Fibroblast of skin of abdomen (primary cell): ENCODE measurements around the gene KDSR.
A peak's percentile ranks its signal among the peaks of the same experiment; 100 is the strongest.

Experiments used
- DNase-seq: peaks from one replicate; pipeline ENCODE4 v3.0.0-alpha.2; 2013

Gene KDSR

DNA sequence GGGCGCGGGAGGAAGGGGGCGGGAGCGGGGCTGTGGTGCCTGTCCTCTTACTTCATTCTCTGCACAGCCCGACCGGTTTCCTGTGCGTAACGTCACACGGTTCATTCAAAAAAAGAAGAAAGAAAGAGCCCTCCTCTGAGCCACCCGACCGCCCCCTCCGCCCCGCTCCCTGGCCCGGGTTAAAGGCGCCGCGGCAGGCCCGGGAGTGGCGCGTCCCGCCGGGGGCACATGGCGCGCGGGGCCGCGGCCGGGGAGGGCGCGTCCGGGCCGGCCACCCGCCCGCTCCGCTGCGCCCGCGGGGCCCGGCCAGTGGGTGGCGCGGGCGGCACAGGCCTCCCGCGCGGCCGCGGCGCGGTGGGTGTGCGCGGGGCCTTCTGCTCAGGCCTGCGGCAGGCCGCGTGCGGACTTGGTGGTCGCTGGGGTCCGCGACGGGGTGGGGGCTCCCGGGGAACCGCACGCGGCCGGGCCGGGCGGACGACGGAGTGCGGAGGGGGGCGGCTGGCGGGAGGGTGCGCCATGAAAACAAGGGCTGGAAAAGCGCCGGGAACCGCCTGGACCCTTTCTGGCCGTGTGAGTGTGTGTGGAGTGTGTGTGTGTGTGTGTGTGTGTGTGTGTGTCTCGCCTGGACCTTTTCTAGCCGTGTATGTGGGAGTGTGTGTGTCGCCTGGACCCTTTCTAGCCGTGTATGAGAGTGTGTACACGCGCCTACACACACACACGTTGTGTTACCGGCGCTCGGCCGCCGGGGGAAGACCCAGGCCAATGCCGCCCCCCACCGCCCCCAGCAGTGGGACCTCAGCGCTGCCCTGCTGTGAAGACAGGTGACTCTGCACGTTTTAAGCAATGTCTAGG, 46.7 kb downstream of the KDSR start:
- peak; percentile 87 for DNase-seq

GRCh38 chr18:63319383-63320122, 47.5 kb downstream of the KDSR start, which contains the start of gene BCL2:
Gene BCL2, minus strand, starts transcription at chr18:63319769.
- no peak for DNase-seq

DNA sequence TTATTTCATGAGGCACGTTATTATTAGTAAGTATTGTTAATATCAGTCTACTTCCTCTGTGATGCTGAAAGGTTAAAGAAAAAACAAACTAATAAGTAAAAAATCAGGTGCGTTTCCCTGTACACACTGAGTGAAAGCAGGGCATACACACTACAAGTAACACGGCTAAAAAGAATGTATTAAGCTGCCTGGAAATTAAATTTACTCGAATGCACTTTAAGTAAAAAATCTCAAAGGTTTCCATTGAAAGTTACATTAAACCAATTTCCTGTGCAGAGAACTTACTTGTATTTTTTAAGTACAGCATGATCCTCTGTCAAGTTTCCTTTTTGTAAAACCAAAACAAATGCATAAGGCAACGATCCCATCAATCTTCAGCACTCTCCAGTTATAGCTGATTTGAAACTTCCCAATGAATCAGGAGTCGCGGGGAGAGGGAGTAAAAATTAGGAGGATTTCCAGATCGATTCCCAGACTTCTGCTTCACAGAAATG, 48.1 kb downstream of the KDSR start:
- no peak for DNase-seq

- DNase-seq = no peak
These were observed 48.8 kb downstream of the KDSR start for GRCh38 chr18:63317982-63318888.

GRCh38 chr18:63317556-63317946, 49.5 kb downstream of the KDSR start:
- DNase-seq = no peak

- no peak for DNase-seq
These were observed 50.1 kb downstream of the KDSR start for GRCh38 chr18:63316612-63317555.

- peak; percentile 38 for DNase-seq
These were observed 51.1 kb downstream of the KDSR start for GRCh38 chr18:63315876-63316275.

- no peak for DNase-seq
These were observed 51.8 kb downstream of the KDSR start for GRCh38 chr18:63315131-63315662.

- no peak for DNase-seq
These were observed 52.8 kb downstream of the KDSR start for GRCh38 chr18:63314062-63314790.

DNA sequence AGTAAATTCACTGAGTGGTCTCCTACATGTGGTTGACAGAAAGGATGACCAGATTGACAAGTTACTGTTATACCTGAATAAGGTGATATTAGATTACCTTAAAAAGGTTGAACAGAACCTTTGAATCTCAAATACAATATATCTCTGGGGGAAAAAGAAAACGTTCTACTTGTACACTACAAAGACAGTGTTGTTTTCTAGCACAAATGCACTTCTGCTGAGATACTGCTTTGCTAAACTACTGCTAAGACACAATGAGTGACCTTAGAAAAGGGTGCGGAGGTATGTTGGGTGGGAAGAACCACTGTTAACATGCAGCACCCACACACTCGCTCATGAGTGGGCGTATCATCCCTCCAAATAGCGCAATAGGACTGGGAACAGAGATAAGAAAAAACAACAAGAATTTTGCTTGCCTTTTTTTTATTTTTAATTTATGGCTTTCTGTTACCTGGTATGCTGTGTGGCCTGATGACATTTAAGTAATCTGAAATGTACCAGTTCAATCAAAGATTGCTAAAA, 53.5 kb downstream of the KDSR start:
- DNase-seq = no peak

- DNase-seq = no peak
These were observed 54.1 kb downstream of the KDSR start for GRCh38 chr18:63312737-63313395.

DNA sequence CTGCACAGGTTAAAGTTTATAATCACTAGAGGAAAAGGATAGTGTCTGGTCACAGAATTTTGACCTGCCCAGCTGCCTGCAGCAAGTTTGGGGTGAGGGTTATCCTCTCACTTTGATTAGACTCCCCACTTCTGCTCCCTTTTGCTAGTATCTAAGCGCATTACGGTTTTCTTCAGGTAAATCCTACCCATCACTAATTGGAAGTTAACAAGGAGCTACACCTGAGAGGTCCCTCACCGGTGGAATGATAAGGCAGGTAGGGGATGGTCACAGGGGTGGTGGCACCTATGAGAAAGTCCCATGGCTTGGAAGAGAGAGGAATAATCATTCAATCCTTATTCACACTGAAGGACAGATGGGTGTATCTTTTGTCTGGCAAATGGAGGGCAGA, 55.0 kb downstream of the KDSR start:
- DNase-seq = no peak

- DNase-seq = no peak
These were observed 55.6 kb downstream of the KDSR start for GRCh38 chr18:63311118-63312018.

DNA sequence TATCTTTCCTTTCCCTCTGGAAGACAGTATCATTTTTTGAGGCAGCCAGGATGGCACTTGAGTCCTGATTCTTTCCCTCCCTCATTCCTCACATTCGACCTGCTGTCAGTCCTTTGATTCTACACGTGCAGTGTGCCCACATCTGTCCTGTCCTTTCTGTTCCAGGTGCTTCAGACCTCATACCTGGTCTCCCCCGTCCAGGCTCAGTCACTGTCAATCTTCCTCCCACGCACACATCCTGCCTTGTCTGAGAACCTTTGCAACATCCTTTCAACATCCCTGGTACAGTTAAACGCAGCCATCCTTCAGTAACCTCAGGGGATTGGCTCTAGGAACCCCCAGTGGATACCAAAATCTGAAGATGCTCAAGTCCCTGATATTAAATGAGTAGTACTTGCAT, 57.6 kb downstream of the KDSR start:
- DNase-seq = no peak

DNA sequence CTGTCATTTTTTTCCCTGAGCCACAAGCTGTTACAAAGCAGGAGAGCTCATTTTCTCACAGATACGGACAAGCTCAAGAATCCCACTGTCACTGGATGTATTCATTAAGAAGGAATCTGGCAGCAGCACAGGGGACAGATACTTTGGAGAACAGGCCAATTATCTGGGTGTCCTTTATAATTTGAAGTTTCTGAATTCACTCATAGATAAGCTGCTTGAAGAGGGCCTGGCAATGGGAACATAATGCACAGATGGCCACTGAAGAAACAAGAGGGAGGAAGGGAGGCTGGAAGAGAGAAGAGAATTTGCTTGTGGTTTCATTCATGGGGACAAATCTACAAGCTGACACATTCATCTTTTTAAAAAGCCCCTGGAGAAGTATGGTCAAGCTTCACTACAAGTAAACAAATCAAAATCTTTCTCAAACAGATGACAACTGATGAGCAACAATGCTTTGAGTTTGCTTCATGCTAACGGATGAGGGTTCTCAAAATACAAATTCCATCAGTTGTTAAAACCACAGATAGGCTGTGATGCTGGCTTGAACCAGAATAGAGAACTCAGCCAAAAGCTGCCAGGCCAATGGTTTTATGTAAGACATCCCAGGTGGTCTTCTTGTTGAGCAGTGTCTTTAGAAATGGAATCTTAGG, 59.3 kb downstream of the KDSR start:
- DNase-seq = peak; percentile 32

DNA sequence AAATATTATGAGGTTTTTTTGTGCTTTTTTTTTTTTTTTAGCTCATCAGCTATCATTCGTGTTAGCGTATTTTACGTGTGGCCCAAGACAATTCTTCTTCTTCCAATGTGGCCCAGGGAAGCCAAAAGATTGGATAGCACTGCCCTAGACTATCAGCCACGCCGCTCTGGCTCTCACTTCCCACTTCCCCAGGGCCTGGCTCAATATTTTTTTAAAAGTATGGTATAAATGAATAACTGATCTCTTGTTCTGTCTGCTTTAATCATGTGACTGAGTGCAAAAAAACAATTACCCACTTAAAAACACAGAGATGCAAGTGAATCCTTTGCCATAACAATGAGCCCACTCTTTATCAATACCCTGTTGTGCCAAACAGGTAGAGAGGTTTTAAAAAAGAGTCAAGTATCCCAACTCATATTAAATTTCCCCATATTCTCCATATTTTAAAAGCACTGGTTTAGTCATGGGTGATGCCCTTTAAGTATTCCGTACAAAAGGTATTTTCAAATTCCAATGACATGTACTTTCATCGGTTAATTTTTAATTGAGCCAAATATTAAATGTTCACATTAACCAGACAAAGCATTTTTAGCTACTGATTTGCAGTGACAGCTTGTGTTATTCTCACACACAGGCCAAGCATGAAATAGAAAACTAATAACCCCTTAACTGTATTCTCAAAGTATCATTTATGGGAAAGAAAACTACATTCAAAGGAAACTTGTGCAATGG, 60.0 kb downstream of the KDSR start:
- no peak for DNase-seq

DNA sequence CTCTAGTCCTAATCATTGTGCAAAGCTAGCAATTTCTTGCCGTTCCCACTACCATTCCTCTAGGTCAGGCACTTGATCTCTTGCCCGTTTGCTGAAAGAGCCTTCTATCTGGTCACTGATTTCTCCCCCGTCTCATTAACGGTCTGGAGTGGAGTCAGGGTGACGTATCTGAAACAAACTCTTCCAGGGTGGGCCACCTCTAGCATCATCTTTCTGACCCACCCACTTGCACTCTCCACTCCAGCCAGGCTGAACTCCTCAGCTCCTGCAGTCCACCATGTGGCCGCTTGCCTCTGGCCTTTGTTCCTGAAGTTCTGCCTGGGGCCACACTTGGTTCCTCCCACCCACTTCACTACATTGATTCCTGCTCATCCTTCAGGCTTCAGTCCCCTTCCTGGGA, 60.8 kb downstream of the KDSR start:
- DNase-seq = no peak
